Stimulated activated naive CD8-positive, alpha-beta T cell treated with anti-CD3 and anti-CD28 coated beads, Interleukin-15, amount 100 ng/mL, for 72 hours (primary cell): ENCODE results near the gene TMEM94.

ENCODE experiments used
- ATAC-seq: fragments of 150-1000 bp; cut with Tn5 transposase; 2 replicates; pipeline ENCODE4 v1.10.0; 2021; ENCODE audit warnings: mild to moderate bottlenecking, moderate library complexity
- DNase-seq, 2 donors: peaks; one replicate each; pipeline ENCODE4 v3.0.0; 2021 to 2022
- H3K27ac Mint-ChIP-seq, 2 donors: one replicate each; pipeline ENCODE4 v1.8.0; 2022; ENCODE audit warnings: mild to moderate bottlenecking in 2 of 2, mixed read lengths in 2 of 2, moderate library complexity in 2 of 2
- H3K27me3 Mint-ChIP-seq: one replicate; pipeline ENCODE4 v1.8.0; 2022; ENCODE audit warnings: mixed read lengths
- H3K4me1 Mint-ChIP-seq: one replicate; pipeline ENCODE4 v1.8.0; 2022; ENCODE audit warnings: mild to moderate bottlenecking, mixed read lengths
- H3K4me3 Mint-ChIP-seq, 2 donors: one replicate each; pipeline ENCODE4 v1.8.0; 2022; ENCODE audit warnings: mild to moderate bottlenecking in 2 of 2, mixed read lengths in 2 of 2, moderate library complexity in 1 of 2
- H3K9me3 Mint-ChIP-seq, 2 donors: one replicate each; pipeline ENCODE4 v1.8.0; 2022; ENCODE audit warnings: mixed read lengths in 2 of 2

The TMEM94 gene

GRCh38 chr17:75481194-75482068, 25.0 kb downstream of the TMEM94 start:
- Mint-ChIP-seq H3K27me3 (no peaks in the 10 kb centered on the region), H3K27ac (peak overlapping the region; percentile 13 to 92), H3K4me1 (peaks cover 5% of the 10 kb centered on the region), H3K9me3 (no peaks in the 10 kb centered on the region), H3K4me3 (no peak overlapping the region)
- ATAC-seq (no peak), DNase-seq (no peak)

DNA sequence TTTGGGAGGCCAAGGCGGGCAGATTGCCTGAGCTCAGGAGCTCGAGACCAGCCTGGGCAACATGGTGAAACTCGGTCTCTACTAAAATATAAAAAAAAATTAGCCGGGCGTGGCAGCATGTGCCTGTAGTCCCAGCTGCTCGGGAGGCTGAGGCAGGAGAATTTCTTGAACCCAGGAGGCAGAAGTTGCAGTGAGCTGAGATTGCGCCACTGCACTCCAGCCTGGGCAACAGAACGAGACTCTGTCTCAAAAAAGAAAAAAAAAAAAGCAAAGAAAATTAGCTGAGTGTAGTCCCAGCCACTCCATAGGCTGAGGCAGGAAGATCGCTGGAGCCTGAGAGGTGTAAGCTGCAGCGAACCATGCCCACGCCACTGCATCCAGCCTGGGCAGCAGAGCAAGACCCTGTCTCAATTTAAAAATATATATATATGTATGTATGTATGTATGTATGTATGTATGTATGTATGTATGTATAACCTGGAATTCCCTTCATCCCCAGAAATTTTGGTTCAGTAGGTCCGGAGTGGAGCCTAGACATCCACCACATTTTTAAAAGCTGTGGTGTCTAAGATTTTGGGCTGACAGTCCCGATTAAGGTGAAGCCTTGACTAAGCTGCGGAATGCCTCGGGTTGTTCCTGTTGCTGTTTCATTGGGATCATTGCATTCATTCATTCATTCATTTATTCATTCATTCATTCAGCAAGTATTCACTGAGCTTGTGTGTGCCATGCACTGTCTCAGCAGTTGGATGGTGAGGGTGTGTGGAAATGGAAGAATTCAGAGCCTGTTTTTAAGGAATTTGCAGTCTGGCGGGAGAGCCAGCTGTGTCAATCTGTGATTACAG, 25.9 kb downstream of the TMEM94 start:
- Mint-ChIP-seq H3K9me3 (no peaks in the 10 kb centered on the region), H3K27ac (peak overlapping the region in 1 of 2 donors; percentile 27), H3K4me3 (no peak overlapping the region), H3K27me3 (no peaks in the 10 kb centered on the region), H3K4me1 (peaks cover 14% of the 10 kb centered on the region)
- ATAC-seq, result no peak
- no peak for DNase-seq

DNA sequence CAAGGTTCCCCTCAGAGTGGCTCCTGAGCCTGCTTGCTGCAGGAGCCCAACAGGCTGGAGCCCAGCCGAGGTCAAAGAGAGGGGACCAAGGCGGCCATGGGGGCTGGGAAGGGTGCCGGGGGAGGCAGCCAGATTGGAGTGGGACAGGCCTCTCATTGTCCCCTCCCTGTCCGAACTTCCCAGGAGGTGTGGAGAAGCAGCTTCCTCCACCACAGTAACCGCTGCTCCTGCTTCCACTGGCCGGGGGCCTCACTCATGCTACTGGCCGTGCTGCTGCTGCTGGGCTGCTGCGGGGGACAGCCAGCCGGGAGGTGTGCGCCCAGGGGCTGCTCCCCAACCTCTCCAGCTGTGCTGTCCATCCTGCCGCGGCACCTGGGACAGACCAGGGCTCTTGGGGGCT, 29.3 kb downstream of the TMEM94 start:
- ATAC-seq, result no peak
- Mint-ChIP-seq H3K9me3 (no peaks in the 10 kb centered on the region), H3K27ac (no peak overlapping the region), H3K4me1 (peaks cover 31% of the 10 kb centered on the region), H3K4me3 (no peak overlapping the region), H3K27me3 (no peaks in the 10 kb centered on the region)
- DNase-seq, result no peak

DNA sequence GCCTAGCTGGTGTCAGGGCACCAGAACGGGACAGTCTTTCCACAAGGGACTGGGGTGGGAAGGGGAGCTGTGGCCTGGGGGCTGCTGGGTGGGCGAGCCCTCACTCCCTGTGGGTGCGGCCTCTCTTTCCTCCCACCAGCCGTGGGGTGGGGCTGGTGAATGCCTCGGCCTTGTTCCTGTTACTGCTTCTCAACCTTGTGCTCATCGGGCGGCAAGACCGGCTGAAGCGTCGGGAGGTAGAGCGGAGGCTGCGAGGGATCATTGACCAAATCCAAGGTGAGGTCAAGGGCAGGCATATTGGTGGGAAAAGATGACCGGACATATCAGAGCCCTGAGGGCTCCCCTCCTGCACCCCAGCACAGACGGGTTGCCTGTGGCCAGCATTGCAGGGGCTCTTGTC, 29.7 kb downstream of the TMEM94 start:
- DNase-seq (no peak), ATAC-seq (no peak)
- Mint-ChIP-seq H3K4me1 (peaks cover 31% of the 10 kb centered on the region), H3K9me3 (no peaks in the 10 kb centered on the region), H3K27ac (peak overlapping the region in 1 of 2 donors; percentile 77), H3K27me3 (no peaks in the 10 kb centered on the region), H3K4me3 (peak overlapping the region; percentile 17 to 18)

DNA sequence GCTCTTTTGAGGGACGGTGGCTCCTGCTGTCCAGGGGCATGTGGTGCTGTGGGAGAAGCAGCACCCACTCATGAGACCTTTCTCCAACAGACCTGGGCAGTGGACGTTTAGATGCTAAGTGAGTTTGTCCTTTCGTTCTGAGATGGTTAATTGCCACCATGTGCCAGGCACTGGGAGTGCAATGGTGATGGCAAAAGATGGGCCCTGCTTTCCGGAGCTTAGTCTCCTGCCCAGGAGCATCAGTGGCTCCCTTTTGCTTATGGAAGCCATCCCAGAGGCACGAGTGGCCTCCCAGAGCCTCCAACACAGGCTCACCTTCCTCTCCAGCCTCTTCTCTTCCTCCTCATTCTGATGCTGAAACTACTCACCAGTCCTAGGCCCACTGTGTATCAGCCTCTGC, 30.5 kb downstream of the TMEM94 start:
- ATAC-seq (peak; percentile 5), DNase-seq (no peak)
- peak overlapping the region; percentile 97 for H3K27ac Mint-ChIP-seq
- no peaks in the 10 kb centered on the region for H3K9me3 Mint-ChIP-seq
- peak overlapping the region; percentile 72 to 75 for H3K4me3 Mint-ChIP-seq
- no peaks in the 10 kb centered on the region for H3K27me3 Mint-ChIP-seq
- H3K4me1 Mint-ChIP-seq, result peaks cover 31% of the 10 kb centered on the region

DNA sequence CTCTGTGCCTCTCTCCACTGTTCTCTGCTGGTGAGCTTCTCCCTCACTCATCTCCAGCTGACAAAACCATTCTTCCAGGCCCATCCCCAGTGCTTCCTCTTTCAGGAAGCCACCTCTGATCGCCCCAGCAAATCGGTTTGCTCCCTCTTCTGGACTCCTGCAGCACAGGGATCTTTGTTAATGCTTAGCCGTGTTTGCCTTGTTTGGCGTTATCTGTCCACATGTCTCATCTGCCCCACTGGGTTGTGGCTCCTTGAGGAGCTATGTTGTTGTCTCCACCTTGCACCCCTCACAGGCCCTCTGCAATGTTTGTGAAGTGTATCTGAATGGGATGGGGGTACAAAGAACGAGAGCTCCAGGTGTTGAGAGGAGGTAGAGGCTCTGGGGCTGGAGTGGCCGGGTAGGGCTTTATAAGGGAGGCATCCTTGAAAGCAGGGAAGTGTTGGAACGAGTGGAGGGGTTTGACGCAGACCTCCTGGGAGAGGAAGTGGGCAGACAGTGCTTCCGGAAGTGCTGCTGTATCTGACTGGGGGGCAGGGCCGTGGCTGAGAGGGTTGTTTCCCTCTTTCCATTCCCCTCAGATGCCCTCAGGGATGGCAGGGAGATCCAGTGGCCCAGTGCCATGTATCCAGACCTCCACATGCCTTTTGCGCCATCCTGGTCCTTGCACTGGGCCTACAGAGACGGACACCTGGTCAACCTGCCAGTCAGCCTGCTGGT, 31.1 kb downstream of the TMEM94 start:
- no peaks in the 10 kb centered on the region for H3K27me3 Mint-ChIP-seq
- H3K9me3 Mint-ChIP-seq, result no peaks in the 10 kb centered on the region
- peaks cover 31% of the 10 kb centered on the region for H3K4me1 Mint-ChIP-seq
- ATAC-seq (peak; percentile 90), DNase-seq (peak; percentile 39 to 56)
- peak overlapping the region; percentile 72 to 75 for H3K4me3 Mint-ChIP-seq
- peak overlapping the region; percentile 97 for H3K27ac Mint-ChIP-seq

GRCh38 chr17:75488693-75489510, 32.5 kb downstream of the TMEM94 start:
- H3K4me3 Mint-ChIP-seq, result no peak overlapping the region
- H3K27ac Mint-ChIP-seq, result peak overlapping the region in 1 of 2 donors; percentile 52
- ATAC-seq, result no peak

DNA sequence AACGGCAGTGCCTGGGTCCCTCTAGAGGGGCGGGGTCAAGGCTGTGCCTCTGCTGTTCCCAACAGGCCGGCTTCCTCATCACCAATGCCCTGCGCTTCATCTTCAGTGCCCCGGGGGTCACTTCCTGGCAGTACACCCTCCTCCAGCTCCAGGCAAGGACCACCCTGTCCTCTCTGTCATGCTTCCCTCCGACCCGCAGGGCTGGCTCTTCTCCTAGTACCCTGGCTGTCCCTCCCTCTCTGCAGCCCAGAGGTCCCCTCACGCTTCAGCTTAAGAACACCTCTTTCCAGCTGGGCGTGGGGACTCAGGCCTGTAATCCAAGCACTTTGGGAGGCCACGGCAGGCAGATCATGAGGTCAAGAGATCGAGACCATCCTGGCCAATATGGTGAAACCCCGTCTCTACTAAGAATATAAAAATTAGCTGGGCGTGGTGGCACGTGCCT, 33.1 kb downstream of the TMEM94 start:
- H3K4me1 Mint-ChIP-seq, result peaks cover 31% of the 10 kb centered on the region
- H3K9me3 Mint-ChIP-seq, result no peaks in the 10 kb centered on the region
- H3K27ac Mint-ChIP-seq, result no peak overlapping the region
- H3K4me3 Mint-ChIP-seq, result no peak overlapping the region
- ATAC-seq (no peak), DNase-seq (no peak)
- H3K27me3 Mint-ChIP-seq, result no peaks in the 10 kb centered on the region

More at GRCh38 chr17:75488693-75489510, 32.5 kb downstream of the TMEM94 start:
- H3K4me1 Mint-ChIP-seq, result peaks cover 31% of the 10 kb centered on the region
- H3K27me3 Mint-ChIP-seq, result no peaks in the 10 kb centered on the region
- H3K9me3 Mint-ChIP-seq, result no peaks in the 10 kb centered on the region
- DNase-seq, result no peak

GRCh38 chr17:75490173-75490743, 33.8 kb downstream of the TMEM94 start:
- ATAC-seq, result no peak
- peaks cover 31% of the 10 kb centered on the region for H3K4me1 Mint-ChIP-seq
- H3K27ac Mint-ChIP-seq, result no peak overlapping the region

GRCh38 chr17:75490953-75491649, 34.7 kb downstream of the TMEM94 start:
- DNase-seq, result no peak

More at GRCh38 chr17:75490173-75490743, 33.8 kb downstream of the TMEM94 start:
- Mint-ChIP-seq H3K27me3 (no peaks in the 10 kb centered on the region), H3K9me3 (no peaks in the 10 kb centered on the region), H3K4me3 (no peak overlapping the region)
- DNase-seq, result no peak

GRCh38 chr17:75491680-75492079, 35.2 kb downstream of the TMEM94 start:
- Mint-ChIP-seq H3K4me1 (peaks cover 23% of the 10 kb centered on the region), H3K9me3 (no peaks in the 10 kb centered on the region), H3K27me3 (no peaks in the 10 kb centered on the region), H3K4me3 (no peak overlapping the region), H3K27ac (no peak overlapping the region)
- DNase-seq (no peak), ATAC-seq (no peak)

More at GRCh38 chr17:75490953-75491649, 34.7 kb downstream of the TMEM94 start:
- no peak overlapping the region for H3K27ac Mint-ChIP-seq
- no peaks in the 10 kb centered on the region for H3K9me3 Mint-ChIP-seq
- H3K27me3 Mint-ChIP-seq, result no peaks in the 10 kb centered on the region
- peaks cover 29% of the 10 kb centered on the region for H3K4me1 Mint-ChIP-seq
- no peak for ATAC-seq
- no peak overlapping the region for H3K4me3 Mint-ChIP-seq

GRCh38 chr17:75492555-75493168, 36.2 kb downstream of the TMEM94 start:
- DNase-seq, result no peak
- no peak overlapping the region for H3K4me3 Mint-ChIP-seq
- no peak overlapping the region for H3K27ac Mint-ChIP-seq
- no peaks in the 10 kb centered on the region for H3K27me3 Mint-ChIP-seq
- no peak for ATAC-seq
- no peaks in the 10 kb centered on the region for H3K9me3 Mint-ChIP-seq
- H3K4me1 Mint-ChIP-seq, result peaks cover 17% of the 10 kb centered on the region

DNA sequence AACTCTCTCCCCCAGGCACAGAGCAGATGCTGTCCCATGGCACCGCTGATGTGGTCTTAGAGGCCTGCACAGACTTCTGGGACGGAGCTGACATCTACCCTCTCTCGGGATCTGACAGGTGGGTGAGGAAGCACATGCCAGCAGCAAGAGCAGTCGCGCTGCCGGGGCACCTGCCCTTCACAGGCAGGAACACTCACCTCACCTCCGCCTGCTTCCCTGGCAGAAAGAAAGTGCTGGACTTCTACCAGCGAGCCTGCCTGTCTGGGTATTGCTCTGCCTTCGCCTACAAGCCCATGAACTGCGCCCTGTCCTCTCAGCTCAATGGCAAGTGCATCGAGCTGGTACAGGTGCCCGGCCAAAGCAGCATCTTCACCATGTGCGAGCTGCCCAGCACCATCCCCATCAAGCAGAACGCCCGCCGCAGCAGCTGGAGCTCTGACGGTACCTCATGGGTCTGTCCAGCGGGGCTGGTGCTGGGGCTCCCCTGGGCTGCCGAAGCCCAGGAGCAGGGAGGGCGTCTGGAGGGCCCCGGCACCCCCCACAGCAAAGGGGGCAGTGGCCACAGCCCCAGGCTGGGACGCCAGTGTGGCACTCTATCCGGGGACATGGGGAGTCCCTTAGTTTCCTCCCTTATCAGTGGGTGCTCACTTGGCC, 37.2 kb downstream of the TMEM94 start:
- no peaks in the 10 kb centered on the region for H3K27me3 Mint-ChIP-seq
- no peak overlapping the region for H3K4me3 Mint-ChIP-seq
- no peaks in the 10 kb centered on the region for H3K9me3 Mint-ChIP-seq
- ATAC-seq, result no peak
- H3K27ac Mint-ChIP-seq, result no peak overlapping the region
- peaks cover 15% of the 10 kb centered on the region for H3K4me1 Mint-ChIP-seq
- no peak for DNase-seq
